Lower lobe of right lung (tissue), 2 donors: Measurements from ENCODE around the gene SPIRE1. TPM values are rescaled to one million over a fixed set of nuclear protein-coding genes. Genes with fewer than 3 reads are reported as not detected.

Experiments used
- ATAC-seq, 2 donors: fragments of 200-7000 bp; cut with Tn5 transposase; one replicate each; pipeline ENCODE4 v1.9.1; 2020 to 2022; ENCODE audit warnings: mild to moderate bottlenecking in 2 of 2, moderate library complexity in 2 of 2
- DNase-seq: peaks from one replicate; pipeline ENCODE4 v3.0.0-alpha.2; 2020
- H3K27ac ChIP-seq: fragments of 200-600 bp; one replicate; pipeline ENCODE4 v1.8.0; 2022
- H3K27me3 ChIP-seq: fragments of 200-600 bp; one replicate; pipeline ENCODE4 v1.8.0; 2022; ENCODE audit warnings: low read depth
- H3K36me3 ChIP-seq: fragments of 200-600 bp; one replicate; pipeline ENCODE4 v1.8.0; 2022; ENCODE audit warnings: mild to moderate bottlenecking
- H3K4me1 ChIP-seq: fragments of 200-600 bp; one replicate; pipeline ENCODE4 v1.8.0; 2022
- H3K4me3 ChIP-seq: fragments of 200-600 bp; one replicate; pipeline ENCODE4 v1.8.0; 2022; ENCODE audit warnings: mild to moderate bottlenecking
- H3K9me3 ChIP-seq: fragments of 200-600 bp; one replicate; pipeline ENCODE4 v1.8.0; 2022
- CTCF ChIP-seq: fragments of 200-600 bp; IDR thresholded peaks from one replicate; pipeline ENCODE4 v1.8.0; 2022; ENCODE audit warnings: antibody characterized with exemption, mild to moderate bottlenecking
- intact Hi-C: fragments of 100-400 bp; cut with DNase I; formaldehyde crosslinking; loops from one replicate; pipeline ENCODE4 v1.11.0; 2022
- total RNA-seq: library from RNA; stranded (reverse); fragmentation: NEBNext Ultra II Directional; extraction: Animal tissue kit (Norgen Biotek cat#: 25700); gene quantifications from one replicate; pipeline ENCODE4 v1.2.1, GENCODE V29; 2021
- donor health status: DM: no; HTN: yes; CAD: no; lungs with severe emphysema.

The SPIRE1 gene
- total RNA-seq, 1 donor from 2014 or later = 42.1 TPM

GRCh38 chr18:12478269-12479047, 179.4 kb downstream of the SPIRE1 start:
- TF ChIP-seq CTCF = no peak
- Histone ChIP-seq H3K27ac (no peak overlapping the region), H3K4me1 (no peaks in the 10 kb centered on the region), H3K9me3 (no peaks in the 10 kb centered on the region), H3K27me3 (no peaks in the 10 kb centered on the region), H3K36me3 (peaks cover 36% of the 10 kb centered on the region), H3K4me3 (no peak overlapping the region)
- DNase-seq (no peak), ATAC-seq (peak in 1 of 2 donors; percentile 34)
- intact Hi-C loops = no loop called here

GRCh38 chr18:12477606-12478005, 180.3 kb downstream of the SPIRE1 start:
- no peak for TF ChIP-seq CTCF
- DNase-seq (no peak), ATAC-seq (no peak)
- Histone ChIP-seq H3K36me3 (peaks cover 36% of the 10 kb centered on the region), H3K4me1 (no peaks in the 10 kb centered on the region), H3K27ac (no peak overlapping the region), H3K9me3 (no peaks in the 10 kb centered on the region), H3K27me3 (no peaks in the 10 kb centered on the region), H3K4me3 (no peak overlapping the region)
- intact Hi-C loops = no loop called here

- no peak overlapping the region for H3K27ac ChIP-seq
- H3K9me3 ChIP-seq = no peaks in the 10 kb centered on the region
- ATAC-seq (no peak), DNase-seq (no peak)
- no peak overlapping the region for H3K4me3 ChIP-seq
- no peaks in the 10 kb centered on the region for H3K27me3 ChIP-seq
- no peaks in the 10 kb centered on the region for H3K4me1 ChIP-seq
- TF ChIP-seq CTCF = no peak
- intact Hi-C loops = no loop called here
- peaks cover 36% of the 10 kb centered on the region for H3K36me3 ChIP-seq
Measured at GRCh38 chr18:12476955-12477354, 181.0 kb downstream of the SPIRE1 start.

- intact Hi-C loops = no loop called here
- DNase-seq = no peak
Measured at GRCh38 chr18:12474876-12475275, 183.0 kb downstream of the SPIRE1 start.

GRCh38 chr18:12474146-12474545, 183.8 kb downstream of the SPIRE1 start:
- no peaks in the 10 kb centered on the region for H3K9me3 ChIP-seq
- no peak overlapping the region for H3K27ac ChIP-seq
- no peak for TF ChIP-seq CTCF
- H3K36me3 ChIP-seq = peaks cover 28% of the 10 kb centered on the region
- H3K27me3 ChIP-seq = no peaks in the 10 kb centered on the region
- DNase-seq (no peak), ATAC-seq (no peak)
- intact Hi-C loops = no loop called here
- no peak overlapping the region for H3K4me3 ChIP-seq
- H3K4me1 ChIP-seq = no peaks in the 10 kb centered on the region

More at GRCh38 chr18:12474876-12475275, 183.0 kb downstream of the SPIRE1 start:
- ATAC-seq = no peak
- Histone ChIP-seq H3K27ac (no peak overlapping the region), H3K4me3 (no peak overlapping the region), H3K36me3 (peaks cover 36% of the 10 kb centered on the region), H3K9me3 (no peaks in the 10 kb centered on the region), H3K27me3 (no peaks in the 10 kb centered on the region), H3K4me1 (no peaks in the 10 kb centered on the region)
- no peak for TF ChIP-seq CTCF
